Left colon (tissue), 2 donors: Measurements from ENCODE around the gene NRXN2. TPM values are rescaled to one million over a fixed set of nuclear protein-coding genes. Genes with fewer than 3 reads are reported as not detected.

ENCODE experiments used
- ATAC-seq: fragments of 200-7000 bp; cut with Tn5 transposase; one replicate; pipeline ENCODE4 v1.9.1; 2020; ENCODE audit warnings: mild to moderate bottlenecking, moderate library complexity
- DNase-seq, 2 donors: peaks; one replicate each; pipeline ENCODE4 v3.0.0-alpha.2; 2020
- intact Hi-C, 2 donors: fragments of 100-400 bp; cut with DNase I in 1 of 2; cut with micrococcal nuclease in 1 of 2; formaldehyde crosslinking; loops; one replicate each; pipeline versions ENCODE4 v1.11.2 to v1.14.0; 2022; cut with DNase I, micrococcal nuclease
- total RNA-seq, 2 donors: library from RNA; stranded (reverse); fragmentation: NEBNext Ultra II Directional; extraction: Animal tissue kit (Norgen Biotek cat#: 25700); gene quantifications; one replicate each; pipeline ENCODE4 v1.2.1, GENCODE V29; 2021
- donor health status: DM: no; HTN: no; CAD: no.
- donor health status: DM: yes; HTN: yes; CAD: no.

Gene NRXN2
- total RNA-seq, 2 donors from 2014 or later, result 3.6 to 5.3 TPM

GRCh38 chr11:64558065-64558745 lies 164.8 kb downstream of the NRXN2 start:
- no peak for ATAC-seq
- no peak for DNase-seq
- intact Hi-C loops, result no loop called here

DNA sequence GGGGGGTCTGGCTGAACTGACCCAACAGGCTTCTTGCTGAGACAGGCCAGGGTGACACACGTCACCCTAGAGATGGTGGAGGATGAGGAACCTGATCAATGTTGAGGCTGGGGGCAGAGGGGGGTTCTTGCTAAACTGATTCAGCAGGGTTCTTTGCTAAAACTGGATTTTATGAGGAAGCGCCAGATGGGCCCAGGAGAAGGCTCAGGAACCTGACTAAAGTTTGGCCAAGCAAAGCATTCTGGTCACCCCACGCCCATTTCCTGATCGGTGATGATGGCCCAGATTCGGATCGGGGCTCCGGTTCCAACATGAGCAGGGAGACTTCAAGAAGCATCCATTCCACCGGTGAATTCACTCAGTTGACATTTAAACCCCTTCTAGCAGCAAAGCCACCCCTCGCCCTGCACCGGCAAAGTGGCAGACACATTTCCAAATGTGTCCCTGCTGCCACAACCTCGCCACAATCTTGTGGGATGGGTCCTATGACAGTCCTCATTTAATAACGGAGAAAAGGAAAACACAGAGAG lies 166.2 kb downstream of the NRXN2 start:
- no peak for ATAC-seq
- intact Hi-C loops, result no loop called here
- no peak for DNase-seq

Other genes with a start within 250 kb of the NRXN2 start
- gene SLC22A11, start 167.3 kb downstream of the NRXN2 start, total RNA-seq, result under 1 TPM; 0.15 to 0.31 TPM
- gene SLC22A12, start 132.0 kb downstream of the NRXN2 start, total RNA-seq, result not detected
- 1 to 10 TPM; 2.0 to 7.7 TPM for gene RASGRP2, start 20.9 kb upstream of the NRXN2 start, total RNA-seq
- gene PYGM, start 36.8 kb upstream of the NRXN2 start, total RNA-seq, result 1 to 10 TPM in 1 of 2 donors, under 1 TPM in 1; 0.67 to 3.0 TPM
- gene SF1, start 55.3 kb upstream of the NRXN2 start, total RNA-seq, result 100 to 1,000 TPM; 201 to 216 TPM
- gene MAP4K2, start 80.0 kb upstream of the NRXN2 start, total RNA-seq, result 10 to 100 TPM in 1 of 2 donors, 1 to 10 TPM in 1; 7.3 to 13.9 TPM
- 10 to 100 TPM; 21.0 to 25.5 TPM for gene MEN1, start 87.4 kb upstream of the NRXN2 start, total RNA-seq
- 10 to 100 TPM; 44.5 to 45.5 TPM for gene CDC42BPG, start 121.5 kb upstream of the NRXN2 start, total RNA-seq
- 10 to 100 TPM; 76.1 to 91.5 TPM for gene EHD1, start 155.4 kb upstream of the NRXN2 start, total RNA-seq
- gene ATG2A, start 194.0 kb upstream of the NRXN2 start, total RNA-seq, result 10 to 100 TPM; 25.3 to 43.4 TPM
- 10 to 100 TPM; 25.1 to 39.6 TPM for gene PPP2R5B, start 201.5 kb upstream of the NRXN2 start, total RNA-seq
- not detected for gene GPHA2, start 212.7 kb upstream of the NRXN2 start, total RNA-seq
- not detected for gene MAJIN, start 248.9 kb upstream of the NRXN2 start, total RNA-seq